Fibroblast of pulmonary artery (primary cell): Measurements from ENCODE around the gene PRKCE.
A peak's percentile ranks its signal among the peaks of the same experiment; 100 is the strongest.

ENCODE experiments used
- DNase-seq: peaks from one replicate; pipeline ENCODE4 v3.0.0-alpha.2; 2010; ENCODE audit warnings: low read depth
- H3K4me3 ChIP-seq: replicated peaks from 2 replicates; pipeline ENCODE4 v1.5.1; 2011; ENCODE audit warnings: low read depth, mild to moderate bottlenecking, control low read depth, low read length, moderate library complexity
- TF ChIP-seq, protein P1 (sequence below): IDR thresholded peaks from 2 replicates; pipeline ENCODE4 v1.5.1; 2011; ENCODE audit warnings: mild to moderate bottlenecking, control low read depth, low read length, inconsistent platforms; ENCODE audit errors: missing control alignments

Gene PRKCE

GRCh38 chr2:46045888-46046287 is 394.4 kb downstream of the PRKCE start:
- TF ChIP-seq, protein P1, sequence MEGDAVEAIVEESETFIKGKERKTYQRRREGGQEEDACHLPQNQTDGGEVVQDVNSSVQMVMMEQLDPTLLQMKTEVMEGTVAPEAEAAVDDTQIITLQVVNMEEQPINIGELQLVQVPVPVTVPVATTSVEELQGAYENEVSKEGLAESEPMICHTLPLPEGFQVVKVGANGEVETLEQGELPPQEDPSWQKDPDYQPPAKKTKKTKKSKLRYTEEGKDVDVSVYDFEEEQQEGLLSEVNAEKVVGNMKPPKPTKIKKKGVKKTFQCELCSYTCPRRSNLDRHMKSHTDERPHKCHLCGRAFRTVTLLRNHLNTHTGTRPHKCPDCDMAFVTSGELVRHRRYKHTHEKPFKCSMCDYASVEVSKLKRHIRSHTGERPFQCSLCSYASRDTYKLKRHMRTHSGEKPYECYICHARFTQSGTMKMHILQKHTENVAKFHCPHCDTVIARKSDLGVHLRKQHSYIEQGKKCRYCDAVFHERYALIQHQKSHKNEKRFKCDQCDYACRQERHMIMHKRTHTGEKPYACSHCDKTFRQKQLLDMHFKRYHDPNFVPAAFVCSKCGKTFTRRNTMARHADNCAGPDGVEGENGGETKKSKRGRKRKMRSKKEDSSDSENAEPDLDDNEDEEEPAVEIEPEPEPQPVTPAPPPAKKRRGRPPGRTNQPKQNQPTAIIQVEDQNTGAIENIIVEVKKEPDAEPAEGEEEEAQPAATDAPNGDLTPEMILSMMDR, result no peak
- no peak for DNase-seq
- H3K4me3 ChIP-seq, result no peak overlapping the region

- TF ChIP-seq, protein P1, result no peak
- no peak overlapping the region for H3K4me3 ChIP-seq
- DNase-seq, result no peak
Observed at GRCh38 chr2:46047290-46047689, 395.8 kb downstream of the PRKCE start.

- no peak overlapping the region for H3K4me3 ChIP-seq
- TF ChIP-seq, protein P1, result no peak
- no peak for DNase-seq
Observed at GRCh38 chr2:46048693-46049092, 397.2 kb downstream of the PRKCE start.

GRCh38 chr2:46050027-46050426 is 398.6 kb downstream of the PRKCE start:
- no peak for DNase-seq
- TF ChIP-seq, protein P1, result no peak

DNA sequence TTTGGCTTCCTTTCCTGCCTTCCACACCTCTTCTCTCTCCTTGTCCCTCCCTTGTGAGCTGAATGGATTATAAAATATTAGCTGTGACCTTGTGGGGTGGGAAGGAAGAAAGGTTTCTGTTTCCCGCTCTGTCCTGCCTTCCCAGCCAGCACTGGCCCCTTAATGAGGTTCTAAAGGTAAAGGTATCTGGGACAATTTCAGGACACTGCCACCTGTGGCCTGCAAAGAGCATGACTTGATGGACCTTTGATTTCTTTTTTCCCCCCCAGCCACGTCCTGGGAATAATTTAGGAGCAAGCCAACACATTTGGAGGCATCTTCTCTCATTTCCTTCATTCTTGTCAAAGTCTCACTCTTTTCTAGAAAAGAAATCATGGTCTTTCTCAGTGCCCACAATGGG is 399.0 kb downstream of the PRKCE start:
- no peak for DNase-seq
- H3K4me3 ChIP-seq, result no peak overlapping the region
- TF ChIP-seq, protein P1, result peak; percentile 15

More at GRCh38 chr2:46050027-46050426, 398.6 kb downstream of the PRKCE start:
- no peak overlapping the region for H3K4me3 ChIP-seq

DNA sequence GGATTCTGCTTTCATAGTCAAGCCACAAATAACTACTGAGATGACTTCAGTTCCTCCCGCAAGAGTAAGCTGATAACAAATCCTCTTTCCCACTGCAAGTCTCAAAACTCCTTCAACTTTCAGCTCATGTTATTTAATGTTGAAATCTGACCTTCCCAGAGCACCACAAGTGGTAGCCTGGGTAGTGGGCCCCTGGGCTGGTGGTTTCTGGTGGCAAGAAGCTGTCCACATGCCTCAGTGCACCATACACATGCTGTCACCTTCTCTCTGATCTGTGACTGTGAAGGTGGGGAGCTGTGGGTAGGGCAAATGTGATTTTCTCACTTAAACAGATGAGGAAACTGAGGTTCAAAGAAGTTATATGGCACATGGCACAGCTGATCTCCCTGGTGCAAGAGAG is 399.6 kb downstream of the PRKCE start:
- no peak overlapping the region for H3K4me3 ChIP-seq
- TF ChIP-seq, protein P1, result no peak
- no peak for DNase-seq

DNA sequence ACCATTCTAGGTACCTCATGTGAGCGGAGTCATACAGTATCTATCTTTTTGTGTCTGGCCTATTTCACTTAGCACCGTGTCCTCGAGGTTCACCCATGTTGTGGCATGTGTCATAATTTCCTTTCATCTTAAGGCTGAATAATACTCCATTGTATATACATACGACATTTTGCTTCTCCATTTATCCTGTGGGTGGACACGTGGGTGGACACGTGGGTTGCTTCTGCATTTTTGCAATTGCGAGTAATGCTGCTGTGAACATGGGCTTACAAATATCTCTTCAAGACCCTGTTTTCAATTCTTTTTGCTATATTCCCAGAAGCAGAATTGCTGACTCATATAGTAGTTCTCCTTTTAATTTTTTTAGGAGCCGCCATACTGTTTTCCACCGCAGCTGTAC is 402.1 kb downstream of the PRKCE start:
- TF ChIP-seq, protein P1, result no peak
- no peak for DNase-seq

More for the DNA sequence above, 402.1 kb downstream of the PRKCE start:
- no peak overlapping the region for H3K4me3 ChIP-seq
